Upper lobe of left lung (tissue), 6 donors: ENCODE results near the gene FKBP8. TPM values are rescaled to one million over a fixed set of nuclear protein-coding genes. Genes with fewer than 3 reads are reported as not detected.

Experiments
- ATAC-seq, 2 donors: fragments of 200-7000 bp; cut with Tn5 transposase; one replicate each; pipeline ENCODE4 v1.9.1; 2022; ENCODE audit warnings: mild to moderate bottlenecking in 2 of 2, moderate library complexity in 2 of 2; ENCODE audit not compliant: low FRiP score in 2 of 2
- DNase-seq, 2 donors: peaks; one replicate each; pipeline ENCODE4 v3.0.0-alpha.2; 2019 to 2020
- H3K27ac ChIP-seq, 4 donors: fragments of 200-600 bp; sonication (generic); one replicate each; pipeline ENCODE4 v1.5.1; 2016 to 2019
- H3K27me3 ChIP-seq, 4 donors: fragments of 200-600 bp; sonication (generic); one replicate each; pipeline ENCODE4 v1.5.1; 2017 to 2019
- H3K36me3 ChIP-seq, 4 donors: fragments of 200-600 bp; sonication (generic); one replicate each; pipeline ENCODE4 v1.5.1; 2016 to 2019
- H3K4me1 ChIP-seq, 4 donors: fragments of 200-600 bp; sonication (generic); one replicate each; pipeline ENCODE4 v1.5.1; 2018 to 2019
- H3K4me3 ChIP-seq, 4 donors: fragments of 200-600 bp; sonication (generic); one replicate each; pipeline ENCODE4 v1.5.1; 2017 to 2019; ENCODE audit warnings: mild to moderate bottlenecking in 2 of 4, moderate library complexity in 1 of 4
- H3K9me3 ChIP-seq, 4 donors: fragments of 200-600 bp; sonication (generic); one replicate each; pipeline ENCODE4 v1.5.1; 2018 to 2019
- EP300 ChIP-seq, 4 donors: sonication (generic); formaldehyde crosslinking; IDR thresholded peaks; one replicate each; pipeline ENCODE4 v1.5.1; 2017; ENCODE audit warnings: antibody characterized with exemption in 4 of 4, control low read depth in 2 of 4
- POLR2A ChIP-seq, 4 donors: fragments of 450-650 bp; IDR thresholded peaks; one replicate each; pipeline ENCODE4 v1.5.1; 2016 to 2017; ENCODE audit warnings: antibody characterized with exemption in 4 of 4, mild to moderate bottlenecking in 2 of 4
- POLR2AphosphoS5 ChIP-seq, 2 donors: sonication (generic); formaldehyde crosslinking; IDR thresholded peaks; one replicate each; pipeline ENCODE4 v1.5.1; 2017; ENCODE audit warnings: antibody characterized with exemption in 2 of 2
- WGBS, 2 donors: methylation state at CpG; one replicate each; pipeline ENCODE4 v1.1.5; 2017 to 2018; 5-methylcytosine and 5-hydroxymethylcytosine counted together
- total RNA-seq, 6 donors: library from RNA; depleted of rRNA in 4 of 6; stranded (reverse); fragments of >200 nt in 4 of 6; gene quantifications; one replicate each; pipeline versions ENCODE4 v1.1.0 to v1.2.1, GENCODE V29; 2016 to 2021
- TF ChIP-seq, protein P1 (sequence below), 6 experiments: fragments of 450-650 bp in 4 of 6; fragments of 200-600 bp in 2 of 6; sonication (generic) in 2 of 6; IDR thresholded peaks; one replicate each; pipeline ENCODE4 v1.5.1; 2016 to 2019; ENCODE audit warnings: antibody characterized with exemption in 6 of 6
- donor health status: DM: no; HTN: no; CAD: no; lungs with moderate emphysema.
- donor health status: DM: no; HTN: yes; CAD: no; lungs with severe emphysema.

FKBP8 gene
- total RNA-seq, 6 donors from 2014 or later = 242 to 450 (median 284) TPM

DNA sequence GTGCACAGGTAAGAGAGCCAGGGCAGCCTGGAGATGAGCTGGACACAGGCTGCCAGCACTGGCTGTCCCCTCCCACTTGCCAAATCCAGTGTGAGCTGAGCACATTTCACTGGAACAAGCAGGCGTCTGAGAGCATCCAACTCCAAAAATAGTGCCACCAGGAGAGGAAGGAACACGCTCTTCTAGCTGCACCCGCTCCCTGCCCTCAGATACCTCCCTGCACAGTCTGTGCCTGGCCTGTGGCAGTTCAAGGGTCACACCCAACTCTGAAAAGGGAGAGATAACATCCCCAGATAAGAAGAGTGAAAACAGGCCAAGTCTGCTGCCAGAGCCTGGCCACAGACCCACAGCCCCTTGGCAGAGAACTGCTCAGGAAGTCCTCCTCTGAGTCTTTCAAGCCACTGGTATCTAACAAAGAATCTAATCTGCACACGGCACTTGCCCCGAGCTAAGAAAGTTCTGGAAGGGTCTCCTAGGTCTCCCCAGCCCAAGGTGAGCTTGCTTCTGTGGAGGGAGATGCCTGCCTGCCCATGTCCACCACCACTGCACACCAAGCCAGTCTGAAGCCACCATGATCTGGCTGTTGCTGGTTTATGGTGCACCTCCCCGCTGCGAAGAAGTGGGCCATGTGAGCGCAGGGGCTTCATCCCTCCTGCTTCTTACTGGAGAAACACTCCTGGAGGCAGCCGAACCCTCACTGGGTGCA is 36.2 kb downstream of the FKBP8 start:
- Histone ChIP-seq H3K9me3 (no peaks in the 10 kb centered on the region), H3K4me3 (no peak overlapping the region), H3K36me3 (no peaks in the 10 kb centered on the region), H3K27ac (peak overlapping the region; percentile 25 to 80 (median 78)), H3K27me3 (no peaks in the 10 kb centered on the region), H3K4me1 (peaks cover 66 to 84% (median 71%) of the 10 kb centered on the region in 4 donors)
- DNase-seq = no peak
- WGBS, 2 donors = 20 to 46% methylated on average over 5 to 9 of the region's 9 CpGs
- peak in 1 of 2 donors; percentile 2 for ATAC-seq
- TF ChIP-seq, protein P1, sequence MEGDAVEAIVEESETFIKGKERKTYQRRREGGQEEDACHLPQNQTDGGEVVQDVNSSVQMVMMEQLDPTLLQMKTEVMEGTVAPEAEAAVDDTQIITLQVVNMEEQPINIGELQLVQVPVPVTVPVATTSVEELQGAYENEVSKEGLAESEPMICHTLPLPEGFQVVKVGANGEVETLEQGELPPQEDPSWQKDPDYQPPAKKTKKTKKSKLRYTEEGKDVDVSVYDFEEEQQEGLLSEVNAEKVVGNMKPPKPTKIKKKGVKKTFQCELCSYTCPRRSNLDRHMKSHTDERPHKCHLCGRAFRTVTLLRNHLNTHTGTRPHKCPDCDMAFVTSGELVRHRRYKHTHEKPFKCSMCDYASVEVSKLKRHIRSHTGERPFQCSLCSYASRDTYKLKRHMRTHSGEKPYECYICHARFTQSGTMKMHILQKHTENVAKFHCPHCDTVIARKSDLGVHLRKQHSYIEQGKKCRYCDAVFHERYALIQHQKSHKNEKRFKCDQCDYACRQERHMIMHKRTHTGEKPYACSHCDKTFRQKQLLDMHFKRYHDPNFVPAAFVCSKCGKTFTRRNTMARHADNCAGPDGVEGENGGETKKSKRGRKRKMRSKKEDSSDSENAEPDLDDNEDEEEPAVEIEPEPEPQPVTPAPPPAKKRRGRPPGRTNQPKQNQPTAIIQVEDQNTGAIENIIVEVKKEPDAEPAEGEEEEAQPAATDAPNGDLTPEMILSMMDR (IDR thresholded peaks at IDR 0.05) = no peak
- no peak for TF ChIP-seq POLR2A (IDR thresholded peaks at IDR 0.05)
- TF ChIP-seq POLR2AphosphoS5 (IDR thresholded peaks at IDR 0.05) = peak in 1 of 2 donors; percentile 55
- peak in 1 of 4 donors; percentile 51 for TF ChIP-seq EP300 (IDR thresholded peaks at IDR 0.05)

DNA sequence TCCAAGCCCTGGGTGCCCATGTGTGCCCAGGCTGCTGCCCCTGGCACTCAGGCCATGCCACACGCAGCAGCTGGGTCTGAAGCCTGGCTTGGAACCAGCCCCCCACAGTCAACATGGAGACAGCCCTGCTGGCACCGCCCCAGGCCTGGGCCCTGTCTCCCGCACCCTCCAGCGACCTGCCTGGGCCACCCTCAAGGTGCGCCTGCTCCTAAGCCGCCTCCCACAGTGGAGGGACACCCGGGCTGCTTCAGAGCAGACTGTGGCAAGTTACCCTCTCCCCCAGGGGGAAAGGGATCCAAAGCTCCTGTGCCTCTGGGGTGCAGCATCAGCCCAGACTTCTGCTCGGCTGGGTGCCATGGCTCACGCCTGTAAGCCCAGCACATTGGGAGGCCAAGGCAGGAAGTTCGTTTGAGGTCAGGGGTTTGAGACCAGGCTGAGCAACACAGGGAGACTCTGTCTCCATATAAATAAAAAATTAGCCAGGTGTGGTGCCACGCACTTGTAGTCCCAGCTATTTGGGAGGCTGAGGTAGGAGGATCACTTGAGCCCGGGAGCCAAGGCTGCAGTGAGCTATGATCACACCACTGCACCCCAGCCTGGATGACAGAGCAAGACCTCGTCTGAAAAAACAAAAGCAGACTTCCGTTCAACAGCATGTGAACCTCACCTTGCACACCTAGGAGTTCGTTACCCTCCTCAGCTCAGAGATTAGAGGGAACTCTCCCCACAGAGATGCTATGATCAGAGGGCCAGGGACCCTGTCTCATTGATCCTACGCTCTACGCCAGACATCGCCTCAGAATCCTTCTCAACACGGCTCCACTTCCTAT is 37.1 kb downstream of the FKBP8 start:
- 60 to 65% methylated on average over 14 to 18 of the region's 19 CpGs for WGBS, 2 donors

DNA sequence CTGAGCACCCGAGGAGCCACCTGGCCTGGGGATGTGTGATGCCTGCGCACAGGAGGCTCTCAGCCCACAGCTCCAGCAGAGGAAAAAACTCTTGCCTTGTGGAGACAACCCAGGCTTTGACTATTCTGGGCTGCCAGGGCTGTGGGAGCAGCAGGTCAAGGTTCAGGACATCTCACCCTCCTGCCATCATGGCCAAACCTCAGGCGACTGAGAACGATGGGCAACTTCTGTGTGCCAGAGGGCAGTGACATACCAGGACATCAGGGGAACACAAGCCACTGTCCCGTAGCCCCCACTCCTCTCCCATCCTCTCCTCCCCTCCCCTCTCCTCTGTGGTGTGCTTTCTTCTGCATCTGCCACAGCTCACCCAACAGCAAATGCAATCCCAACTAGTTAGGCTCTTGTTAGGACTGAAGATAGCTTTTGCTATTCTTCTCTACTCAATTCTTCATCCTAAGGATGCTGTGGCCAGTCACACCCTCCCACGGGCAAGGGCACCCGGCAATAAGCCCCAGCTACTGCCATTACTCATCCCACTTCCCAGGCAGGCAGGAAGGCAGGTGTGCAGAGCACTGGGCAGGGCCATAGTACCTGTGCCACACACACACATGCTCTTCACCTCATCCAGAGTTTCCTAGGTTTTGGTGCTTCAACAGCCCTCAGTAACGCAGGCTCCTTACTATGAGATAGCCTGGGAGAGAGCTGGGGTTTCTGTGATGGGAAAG is 38.3 kb downstream of the FKBP8 start:
- H3K4me3 ChIP-seq = no peak overlapping the region
- H3K4me1 ChIP-seq = peaks cover 88 to 97% (median 92%) of the 10 kb centered on the region in 4 donors
- 76 to 91% methylated on average over 6 to 8 of the region's 8 CpGs for WGBS, 2 donors
- no peaks in the 10 kb centered on the region for H3K27me3 ChIP-seq
- TF ChIP-seq EP300 (IDR thresholded peaks at IDR 0.05) (no peak), POLR2A (IDR thresholded peaks at IDR 0.05) (no peak), POLR2AphosphoS5 (IDR thresholded peaks at IDR 0.05) (no peak)
- TF ChIP-seq, protein P1 (IDR thresholded peaks at IDR 0.05) = no peak
- H3K36me3 ChIP-seq = no peaks in the 10 kb centered on the region
- ATAC-seq = no peak
- DNase-seq = no peak
- H3K9me3 ChIP-seq = no peaks in the 10 kb centered on the region
- H3K27ac ChIP-seq = peak overlapping the region in 3 of 4 donors; percentile 78 to 80 (median 79)

More for the DNA sequence above, 37.1 kb downstream of the FKBP8 start:
- Histone ChIP-seq H3K36me3 (no peaks in the 10 kb centered on the region), H3K27ac (peak overlapping the region; percentile 25 to 80 (median 78)), H3K27me3 (no peaks in the 10 kb centered on the region), H3K9me3 (no peaks in the 10 kb centered on the region), H3K4me3 (no peak overlapping the region), H3K4me1 (peaks cover 75 to 92% (median 80%) of the 10 kb centered on the region in 4 donors)
- TF ChIP-seq, protein P1 (IDR thresholded peaks at IDR 0.05) = no peak
- TF ChIP-seq POLR2A (IDR thresholded peaks at IDR 0.05) (no peak), POLR2AphosphoS5 (IDR thresholded peaks at IDR 0.05) (no peak), EP300 (IDR thresholded peaks at IDR 0.05) (no peak)
- DNase-seq (no peak), ATAC-seq (no peak)

DNA sequence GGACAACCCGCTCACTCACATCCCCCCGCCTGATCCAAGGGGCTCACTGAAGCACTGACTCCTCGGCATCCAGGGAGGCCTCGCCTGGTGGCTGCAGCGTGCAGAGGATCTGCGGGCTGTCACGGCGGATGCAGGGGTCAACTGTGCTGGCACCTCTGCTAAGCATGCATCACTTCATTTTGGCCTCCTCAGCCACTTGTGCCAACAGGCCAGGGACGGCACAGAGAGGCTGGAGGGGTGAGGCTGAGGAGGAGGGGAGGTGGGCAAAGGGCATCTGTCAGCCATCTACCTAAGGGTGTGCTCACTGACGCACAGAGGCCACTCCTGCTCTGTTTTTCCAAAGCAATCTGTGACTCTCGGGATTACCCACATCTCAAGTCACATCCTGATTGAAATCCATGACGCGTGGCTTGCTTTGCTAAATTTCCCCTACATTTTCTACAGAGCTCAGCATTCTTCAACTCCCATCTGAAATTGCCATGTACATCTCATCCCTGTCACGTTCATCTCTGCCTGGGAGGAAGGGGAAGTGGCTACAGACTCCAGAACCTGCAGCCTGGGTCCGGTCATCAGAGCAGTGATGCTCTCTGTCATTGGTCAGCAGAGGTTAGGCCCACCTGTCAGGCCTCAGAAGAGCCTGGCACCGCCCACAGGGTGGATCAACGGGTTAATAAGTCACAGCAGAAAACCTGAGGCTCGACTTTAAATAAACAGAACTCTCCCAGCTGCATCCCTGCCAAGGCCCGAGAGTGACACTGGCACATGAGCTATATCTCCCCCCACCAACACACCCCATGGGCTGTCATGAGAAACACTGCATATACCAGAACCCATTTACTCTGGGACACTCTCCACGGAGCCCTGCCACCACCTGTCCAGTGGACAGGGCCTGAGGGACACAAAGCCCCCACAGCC is 39.1 kb downstream of the FKBP8 start:
- no peaks in the 10 kb centered on the region for H3K9me3 ChIP-seq
- peak overlapping the region in 3 of 4 donors; percentile 60 to 78 (median 77) for H3K27ac ChIP-seq
- no peaks in the 10 kb centered on the region for H3K36me3 ChIP-seq
- no peak for TF ChIP-seq POLR2A (IDR thresholded peaks at IDR 0.05)
- TF ChIP-seq EP300 (IDR thresholded peaks at IDR 0.05) = no peak
- TF ChIP-seq POLR2AphosphoS5 (IDR thresholded peaks at IDR 0.05) = peak in 1 of 2 donors; percentile 36
- H3K4me3 ChIP-seq = no peak overlapping the region
- no peaks in the 10 kb centered on the region for H3K27me3 ChIP-seq
- DNase-seq (no peak), ATAC-seq (peak in 1 of 2 donors; percentile 19)
- 68 to 83% methylated on average over 15 to 20 of the region's 20 CpGs for WGBS, 2 donors
- peaks cover 95 to 98% (median 96%) of the 10 kb centered on the region in 4 donors for H3K4me1 ChIP-seq
